Measurements from ENCODE around the gene STMN1. TPM values are rescaled to one million over a fixed set of nuclear protein-coding genes. Genes with fewer than 3 reads are reported as not detected.

Gene STMN1
- total RNA-seq, 2 experiments from 2014 or later, result 25.2 to 25.6 TPM

GRCh38 chr1:25888426-25888987 is 17.7 kb downstream of the STMN1 start:
- no peaks in the 10 kb centered on the region for H3K27me3 ChIP-seq (ENCODE audit: control insufficient read depth in 1 of 2, insufficient read depth in 2 of 2, low read length in 2 of 2)
- intact Hi-C loops (cut with DNase I, micrococcal nuclease), result no loop called here
- no peaks in the 10 kb centered on the region for H3K4me1 ChIP-seq (ENCODE audit: insufficient read depth, low read length)
- no peak overlapping the region for H3K27ac Mint-ChIP-seq
- ChIA-PET CTCF (no interaction called here), POLR2A (no interaction called here)
- H3K27me3 Mint-ChIP-seq, result no peaks in the 10 kb centered on the region
- H3K36me3 ChIP-seq (ENCODE audit: insufficient read depth, low read length), result no peaks in the 10 kb centered on the region
- H3K36me3 Mint-ChIP-seq (ENCODE audit: low read depth), result no peaks in the 10 kb centered on the region
- H3K9me3 Mint-ChIP-seq, result no peaks in the 10 kb centered on the region
- no peak for TF ChIP-seq CTCF (IDR thresholded peaks at IDR 0.05)
- H3K4me1 Mint-ChIP-seq (ENCODE audit: low read depth), result no peaks in the 10 kb centered on the region
- H3K4me3 ChIP-seq (ENCODE audit: low read length), result no peak overlapping the region
- H3K27ac ChIP-seq (ENCODE audit: low read depth in 1 of 2, low read length in 2 of 2), result no peak overlapping the region
- DNase-seq, result no peak
- H3K4me3 Mint-ChIP-seq, result no peak overlapping the region
- no peak for ATAC-seq (ENCODE audit: poor library complexity)
- no peaks in the 10 kb centered on the region for H3K9me3 ChIP-seq (ENCODE audit: control insufficient read depth in 1 of 2, insufficient read depth in 1 of 2, low read length in 2 of 2)

GRCh38 chr1:25885602-25886001 is 20.6 kb downstream of the STMN1 start:
- Mint-ChIP-seq H3K9me3 (no peaks in the 10 kb centered on the region), H3K4me1 (ENCODE audit: low read depth) (no peaks in the 10 kb centered on the region), H3K4me3 (no peak overlapping the region), H3K36me3 (ENCODE audit: low read depth) (no peaks in the 10 kb centered on the region), H3K27ac (no peak overlapping the region), H3K27me3 (no peaks in the 10 kb centered on the region)
- H3K4me1 ChIP-seq (ENCODE audit: insufficient read depth, low read length), result no peaks in the 10 kb centered on the region
- intact Hi-C loops (cut with DNase I, micrococcal nuclease), result no loop called here
- TF ChIP-seq CTCF (IDR thresholded peaks at IDR 0.05), result no peak
- H3K36me3 ChIP-seq (ENCODE audit: insufficient read depth, low read length), result no peaks in the 10 kb centered on the region
- POLR2A ChIA-PET, result no interaction called here
- no peak for DNase-seq
- CTCF ChIA-PET, result interaction anchor here (2.1 kb wide), 1 partner anchor 10 kb away, joined by 5 read pairs; no protein-coding TSS in a partner anchor
- H3K9me3 ChIP-seq (ENCODE audit: control insufficient read depth in 1 of 2, insufficient read depth in 1 of 2, low read length in 2 of 2), result no peaks in the 10 kb centered on the region
- no peak overlapping the region for H3K4me3 ChIP-seq (ENCODE audit: low read length)
- no peaks in the 10 kb centered on the region for H3K27me3 ChIP-seq (ENCODE audit: control insufficient read depth in 1 of 2, insufficient read depth in 2 of 2, low read length in 2 of 2)
- no peak for ATAC-seq (ENCODE audit: poor library complexity)
- H3K27ac ChIP-seq (ENCODE audit: low read depth in 1 of 2, low read length in 2 of 2), result no peak overlapping the region

GRCh38 chr1:25881266-25881665 is 25.0 kb downstream of the STMN1 start:
- no peak for TF ChIP-seq CTCF (IDR thresholded peaks at IDR 0.05)
- H3K27me3 ChIP-seq (ENCODE audit: control insufficient read depth in 1 of 2, insufficient read depth in 2 of 2, low read length in 2 of 2), result no peaks in the 10 kb centered on the region
- no peaks in the 10 kb centered on the region for H3K4me1 ChIP-seq (ENCODE audit: insufficient read depth, low read length)
- no peaks in the 10 kb centered on the region for H3K9me3 Mint-ChIP-seq
- no peaks in the 10 kb centered on the region for H3K27me3 Mint-ChIP-seq
- no peak overlapping the region for H3K27ac ChIP-seq (ENCODE audit: low read depth in 1 of 2, low read length in 2 of 2)
- ChIA-PET POLR2A (no interaction called here), CTCF (no interaction called here)
- H3K27ac Mint-ChIP-seq, result no peak overlapping the region
- no peak overlapping the region for H3K4me3 Mint-ChIP-seq
- H3K36me3 ChIP-seq (ENCODE audit: insufficient read depth, low read length), result no peaks in the 10 kb centered on the region
- no peaks in the 10 kb centered on the region for H3K9me3 ChIP-seq (ENCODE audit: control insufficient read depth in 1 of 2, insufficient read depth in 1 of 2, low read length in 2 of 2)
- H3K36me3 Mint-ChIP-seq (ENCODE audit: low read depth), result no peaks in the 10 kb centered on the region
- intact Hi-C loops (cut with DNase I, micrococcal nuclease), result no loop called here
- no peak overlapping the region for H3K4me3 ChIP-seq (ENCODE audit: low read length)
- peaks cover under 1% of the 10 kb centered on the region for H3K4me1 Mint-ChIP-seq (ENCODE audit: low read depth)
- no peak for ATAC-seq (ENCODE audit: poor library complexity)
- DNase-seq, result no peak

Data from CD4-positive, alpha-beta T cell (primary cell).